ENCODE data around the gene CGB5.

DNA sequence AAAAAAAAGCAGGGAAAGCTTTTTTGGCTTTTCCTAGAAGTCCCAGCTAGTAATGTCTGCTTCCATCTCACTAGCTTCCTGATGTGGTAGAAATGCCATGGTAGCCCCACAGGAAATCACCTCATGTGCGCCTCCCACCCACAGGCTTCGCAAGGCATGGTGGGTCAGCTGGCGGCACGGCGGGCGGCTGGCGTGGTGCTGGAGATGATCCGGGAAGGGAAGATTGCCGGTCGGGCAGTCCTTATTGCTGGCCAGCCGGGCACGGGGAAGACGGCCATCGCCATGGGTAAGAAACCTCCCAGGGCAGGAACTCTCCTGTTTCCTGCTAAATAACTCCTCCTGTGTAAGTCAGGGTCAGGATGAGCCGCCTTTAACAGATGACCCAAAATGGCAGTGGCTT, 39.5 kb upstream of the CGB5 start:
- TF ChIP-seq TEAD4 (IDR thresholded peaks at IDR 0.05) (no peak), RAD21 (IDR thresholded peaks at IDR 0.05; ENCODE audit: low read depth) (no peak), EP300 (IDR thresholded peaks at IDR 0.05; ENCODE audit: borderline replicate concordance) (no peak), REST (IDR thresholded peaks at IDR 0.05; ENCODE audit: low read depth) (no peak), TAF1 (IDR thresholded peaks at IDR 0.05; ENCODE audit: low read depth) (no peak), EGR1 (IDR thresholded peaks at IDR 0.05) (no peak), YY1 (IDR thresholded peaks at IDR 0.05; ENCODE audit: low read depth) (no peak), NFIC (IDR thresholded peaks at IDR 0.05) (no peak), CREB1 (IDR thresholded peaks at IDR 0.05; ENCODE audit: low read depth) (no peak), FOXM1 (IDR thresholded peaks at IDR 0.05; ENCODE audit: borderline replicate concordance, low read depth) (no peak), CEBPB (IDR thresholded peaks at IDR 0.05) (no peak), MAX (IDR thresholded peaks at IDR 0.05) (no peak)
